HPDE6-E6E7 (cell line): ENCODE measurements around the gene MAN1B1.

Experiments
- DNase-seq: peaks from one replicate; pipeline ENCODE4 v3.0.0; 2011; ENCODE audit warnings: missing footprints; ENCODE audit errors: extremely low spot score

MAN1B1 gene

GRCh38 chr9:137145731-137146526, 59.1 kb downstream of the MAN1B1 start:
- no peak for DNase-seq

GRCh38 chr9:137146527-137146918, 59.7 kb downstream of the MAN1B1 start:
- no peak for DNase-seq

DNA sequence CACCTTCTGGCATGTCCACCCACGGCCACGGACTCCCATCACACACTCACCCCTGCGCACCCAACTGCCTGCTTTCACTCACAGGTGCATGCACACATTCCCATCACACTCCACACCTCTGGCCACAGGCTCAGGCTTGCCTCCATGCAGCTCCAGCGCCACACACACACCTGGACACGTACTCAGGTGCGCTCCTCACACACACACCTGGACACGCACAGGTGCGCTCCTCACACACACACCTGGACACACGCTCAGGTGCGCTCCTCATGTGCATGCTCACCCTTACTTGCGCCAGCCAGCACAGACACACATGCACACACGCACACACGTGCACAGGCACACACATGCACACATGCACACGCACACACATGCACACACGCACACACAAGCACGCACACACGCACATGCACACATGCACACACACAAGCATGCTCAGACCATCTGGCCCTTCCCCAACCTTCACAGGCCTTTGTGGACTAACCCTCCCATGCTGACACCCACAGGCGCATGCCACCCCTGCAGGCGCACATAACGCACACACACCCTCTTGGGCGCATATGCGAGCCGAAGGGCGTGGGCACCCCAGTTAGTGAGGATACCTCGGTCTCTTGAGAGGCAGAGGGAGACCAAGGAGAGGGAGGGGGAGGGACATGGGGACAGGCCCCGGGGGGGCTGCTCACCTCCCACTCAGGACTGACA, 60.5 kb downstream of the MAN1B1 start:
- no peak for DNase-seq

GRCh38 chr9:137147793-137148160, 61.0 kb downstream of the MAN1B1 start:
- DNase-seq: no peak

GRCh38 chr9:137148242-137148641, 61.5 kb downstream of the MAN1B1 start:
- no peak for DNase-seq

DNA sequence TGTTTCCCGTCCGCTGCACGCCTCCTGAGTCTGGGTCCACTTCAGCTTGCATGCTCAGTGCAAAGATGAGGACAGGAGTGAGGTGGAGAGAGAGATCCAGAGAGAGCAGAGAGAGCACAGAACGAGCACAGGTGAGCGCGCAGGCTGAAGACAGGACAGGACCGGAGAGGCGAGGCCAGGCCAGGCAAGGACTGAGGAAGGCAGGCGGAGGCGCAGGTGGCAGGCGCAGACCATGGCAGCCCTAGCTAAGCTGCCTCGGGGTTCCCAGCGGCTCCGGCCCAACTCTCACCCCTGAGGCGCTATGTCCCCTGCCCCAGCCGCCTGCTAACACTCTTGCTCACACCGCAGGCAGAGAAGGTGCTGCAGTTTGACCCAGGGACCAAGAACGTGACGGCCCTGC, 61.9 kb downstream of the MAN1B1 start:
- no peak for DNase-seq

- no peak for DNase-seq
Measured at GRCh38 chr9:137149363-137149762, 62.6 kb downstream of the MAN1B1 start.

GRCh38 chr9:137149942-137150616, 63.3 kb downstream of the MAN1B1 start:
- DNase-seq: no peak

GRCh38 chr9:137150617-137151457, 64.1 kb downstream of the MAN1B1 start:
- DNase-seq: no peak

DNA sequence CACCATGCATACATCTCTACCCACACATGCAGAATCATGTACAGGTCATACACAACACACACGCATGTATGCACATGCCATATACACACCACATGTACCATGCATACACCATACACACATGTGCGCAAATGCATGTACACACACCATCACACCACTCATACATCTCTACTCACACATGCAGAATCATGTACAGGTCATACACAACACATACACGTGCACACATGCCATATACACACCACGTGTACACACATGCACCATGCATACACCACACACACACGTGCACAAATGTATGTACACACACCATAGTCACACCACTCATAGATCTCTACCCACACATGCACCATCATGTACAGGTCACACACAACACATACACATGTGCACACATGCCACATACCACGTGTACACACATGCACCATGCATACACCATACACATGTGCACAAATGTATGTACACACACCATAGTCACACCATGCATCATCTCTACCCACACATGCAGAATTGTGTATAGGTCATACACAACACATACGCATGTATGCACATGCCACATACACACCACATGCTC, 66.1 kb downstream of the MAN1B1 start:
- no peak for DNase-seq

GRCh38 chr9:137156567-137157375, 70.0 kb downstream of the MAN1B1 start:
- DNase-seq: no peak

- no peak for DNase-seq
Measured at GRCh38 chr9:137157618-137158415, 71.0 kb downstream of the MAN1B1 start.

GRCh38 chr9:137158625-137159024, 71.8 kb downstream of the MAN1B1 start:
- no peak for DNase-seq
